Measurements from ENCODE around the gene ITGA2B.
A peak's percentile ranks its signal among the peaks of the same experiment; 100 is the strongest.
"Not testable (repeated sequence)": the region's sequence is repeated elsewhere in the genome, so short reads cannot be mapped to it uniquely, and the experiment has no call there.

The ITGA2B gene

GRCh38 chr17:44351961-44352827 lies 37.3 kb downstream of the ITGA2B start:
- DNase-seq (ENCODE audit: low read depth, low spot score): no peak

- no peak for DNase-seq (ENCODE audit: low read depth, low spot score)
Observed at GRCh38 chr17:44351464-44351863, 38.0 kb downstream of the ITGA2B start.

GRCh38 chr17:44350733-44351226 lies 38.7 kb downstream of the ITGA2B start:
- DNase-seq (ENCODE audit: low read depth, low spot score): peak; percentile 87

- DNase-seq (ENCODE audit: low read depth, low spot score): no peak
Observed at GRCh38 chr17:44349553-44350070, 39.8 kb downstream of the ITGA2B start.

GRCh38 chr17:44348988-44349364 lies 40.5 kb downstream of the ITGA2B start:
- DNase-seq (ENCODE audit: low read depth, low spot score): no peak

GRCh38 chr17:44348234-44348987 lies 41.0 kb downstream of the ITGA2B start:
- DNase-seq (ENCODE audit: low read depth, low spot score): no peak

- not testable (repeated sequence) for DNase-seq (ENCODE audit: low read depth, low spot score)
Observed at GRCh38 chr17:44347206-44348055, 42.0 kb downstream of the ITGA2B start.

GRCh38 chr17:44346064-44346844 lies 43.2 kb downstream of the ITGA2B start:
- DNase-seq (ENCODE audit: low read depth, low spot score): no peak

- DNase-seq (ENCODE audit: low read depth, low spot score): peak; percentile 80
Observed at GRCh38 chr17:44345454-44346026, 43.9 kb downstream of the ITGA2B start.

- peak; percentile 99 for DNase-seq (ENCODE audit: low read depth, low spot score)
Observed at GRCh38 chr17:44344939-44345453, 44.5 kb downstream of the ITGA2B start, which contains the start of gene GRN. TSS of gene GRN (plus strand) at chr17:44345302. CDS start at chr17:44349165, 3,863 bp downstream.

GRCh38 chr17:44343510-44344209 lies 45.8 kb downstream of the ITGA2B start:
- no peak for DNase-seq (ENCODE audit: low read depth, low spot score)

GRCh38 chr17:44340553-44340952 lies 48.9 kb downstream of the ITGA2B start:
- DNase-seq (ENCODE audit: low read depth, low spot score): not testable (repeated sequence)

GRCh38 chr17:44338702-44339101 lies 50.7 kb downstream of the ITGA2B start:
- no peak for DNase-seq (ENCODE audit: low read depth, low spot score)

GRCh38 chr17:44335968-44336367 lies 53.5 kb downstream of the ITGA2B start:
- no peak for DNase-seq (ENCODE audit: low read depth, low spot score)

GRCh38 chr17:44335564-44335963 lies 53.9 kb downstream of the ITGA2B start:
- no peak for DNase-seq (ENCODE audit: low read depth, low spot score)

GRCh38 chr17:44334727-44335126 lies 54.7 kb downstream of the ITGA2B start:
- DNase-seq (ENCODE audit: low read depth, low spot score): no peak

GRCh38 chr17:44334315-44334714 lies 55.1 kb downstream of the ITGA2B start:
- no peak for DNase-seq (ENCODE audit: low read depth, low spot score)

GRCh38 chr17:44333371-44333770 lies 56.1 kb downstream of the ITGA2B start:
- DNase-seq (ENCODE audit: low read depth, low spot score): no peak

GRCh38 chr17:44331249-44331760 lies 58.1 kb downstream of the ITGA2B start:
- DNase-seq (ENCODE audit: low read depth, low spot score): peak; percentile 86
